Central memory CD8-positive, alpha-beta T cell (primary cell): Measurements from ENCODE around the gene B3GAT2.

Experiments used
- ATAC-seq: fragments of 150-1000 bp; cut with Tn5 transposase; replicated peaks from 2 replicates; pipeline ENCODE4 v1.10.0; 2022; ENCODE audit warnings: mild to moderate bottlenecking, moderate FRiP score, moderate number of reproducible peaks; ENCODE audit not compliant: poor library complexity, severe bottlenecking; ENCODE audit errors: extremely low read depth
- DNase-seq, 2 donors: peaks; one replicate each; pipeline ENCODE4 v3.0.0; 2021; ENCODE audit warnings: low spot score in 2 of 2
- H3K27ac Mint-ChIP-seq: one replicate; pipeline ENCODE4 v1.8.0; 2022; ENCODE audit warnings: low read depth, mild to moderate bottlenecking, moderate library complexity, mixed read lengths
- H3K27me3 Mint-ChIP-seq: one replicate; pipeline ENCODE4 v1.8.0; 2022; ENCODE audit warnings: mixed read lengths
- H3K36me3 Mint-ChIP-seq: one replicate; pipeline ENCODE4 v1.8.0; 2022; ENCODE audit warnings: mild to moderate bottlenecking, moderate library complexity, mixed read lengths; ENCODE audit not compliant: insufficient read depth
- H3K4me1 Mint-ChIP-seq: one replicate; pipeline ENCODE4 v1.8.0; 2022; ENCODE audit warnings: mixed read lengths
- H3K4me3 Mint-ChIP-seq: one replicate; pipeline ENCODE4 v1.8.0; 2022; ENCODE audit warnings: mild to moderate bottlenecking, moderate library complexity, mixed read lengths
- H3K9me3 Mint-ChIP-seq: one replicate; pipeline ENCODE4 v1.8.0; 2022; ENCODE audit warnings: mixed read lengths

B3GAT2 gene

GRCh38 chr6:70823651-70824050 lies 133.2 kb downstream of the B3GAT2 start:
- DNase-seq (no peak), ATAC-seq (no peak)
- H3K27ac Mint-ChIP-seq = no peak overlapping the region
- peaks cover 8% of the 10 kb centered on the region for H3K4me1 Mint-ChIP-seq
- peaks cover 9% of the 10 kb centered on the region for H3K9me3 Mint-ChIP-seq
- no peaks in the 10 kb centered on the region for H3K27me3 Mint-ChIP-seq
- H3K4me3 Mint-ChIP-seq = no peak overlapping the region
- no peaks in the 10 kb centered on the region for H3K36me3 Mint-ChIP-seq

GRCh38 chr6:70821751-70822150 lies 135.1 kb downstream of the B3GAT2 start:
- Mint-ChIP-seq H3K36me3 (no peaks in the 10 kb centered on the region), H3K4me1 (peaks cover 8% of the 10 kb centered on the region), H3K27me3 (no peaks in the 10 kb centered on the region), H3K4me3 (no peak overlapping the region), H3K9me3 (peaks cover 9% of the 10 kb centered on the region), H3K27ac (no peak overlapping the region)
- ATAC-seq (no peak), DNase-seq (no peak)

- H3K27ac Mint-ChIP-seq = no peak overlapping the region
- H3K4me1 Mint-ChIP-seq = peaks cover 8% of the 10 kb centered on the region
- H3K36me3 Mint-ChIP-seq = no peaks in the 10 kb centered on the region
- no peak overlapping the region for H3K4me3 Mint-ChIP-seq
- H3K27me3 Mint-ChIP-seq = no peaks in the 10 kb centered on the region
- H3K9me3 Mint-ChIP-seq = peaks cover 9% of the 10 kb centered on the region
- DNase-seq (no peak), ATAC-seq (no peak)
Measured at GRCh38 chr6:70820778-70821177, 136.1 kb downstream of the B3GAT2 start.

- Mint-ChIP-seq H3K27me3 (no peaks in the 10 kb centered on the region), H3K27ac (no peak overlapping the region), H3K36me3 (no peaks in the 10 kb centered on the region), H3K9me3 (peaks cover 9% of the 10 kb centered on the region), H3K4me3 (no peak overlapping the region), H3K4me1 (peaks cover 8% of the 10 kb centered on the region)
- ATAC-seq (no peak), DNase-seq (no peak)
Measured at GRCh38 chr6:70819646-70820045, 137.2 kb downstream of the B3GAT2 start.

- no peaks in the 10 kb centered on the region for H3K9me3 Mint-ChIP-seq
Measured at GRCh38 chr6:70813885-70814284, 143.0 kb downstream of the B3GAT2 start.

GRCh38 chr6:70811788-70812187 lies 145.1 kb downstream of the B3GAT2 start:
- H3K27ac Mint-ChIP-seq = no peak overlapping the region
- H3K9me3 Mint-ChIP-seq = no peaks in the 10 kb centered on the region
- ATAC-seq (no peak), DNase-seq (no peak)
- H3K4me3 Mint-ChIP-seq = no peak overlapping the region
- H3K27me3 Mint-ChIP-seq = no peaks in the 10 kb centered on the region
- H3K36me3 Mint-ChIP-seq = peaks cover 10% of the 10 kb centered on the region
- peaks cover 5% of the 10 kb centered on the region for H3K4me1 Mint-ChIP-seq

More at GRCh38 chr6:70813885-70814284, 143.0 kb downstream of the B3GAT2 start:
- Mint-ChIP-seq H3K36me3 (peaks cover 6% of the 10 kb centered on the region), H3K27me3 (no peaks in the 10 kb centered on the region), H3K4me3 (no peak overlapping the region), H3K27ac (no peak overlapping the region), H3K4me1 (peaks cover 5% of the 10 kb centered on the region)
- no peak for ATAC-seq
- no peak for DNase-seq
